Stromal cell of bone marrow (primary cell): Measurements from ENCODE around the gene TNFSF13.
"Not testable (repeated sequence)": the region's sequence is repeated elsewhere in the genome, so short reads cannot be mapped to it uniquely, and the experiment has no call there.

Experiments used
- DNase-seq: peaks from one replicate; pipeline ENCODE4 v3.0.0-alpha.2; 2012; ENCODE audit warnings: low read depth

TNFSF13 gene

GRCh38 chr17:7591596-7591995 lies 33.0 kb downstream of the TNFSF13 start:
- no peak for DNase-seq

- no peak for DNase-seq
Observed at GRCh38 chr17:7592422-7593021, 34.0 kb downstream of the TNFSF13 start.

- DNase-seq, result no peak
Observed at GRCh38 chr17:7593296-7593695, 34.7 kb downstream of the TNFSF13 start.

GRCh38 chr17:7597561-7597960 lies 39.0 kb downstream of the TNFSF13 start:
- DNase-seq, result not testable (repeated sequence)

- no peak for DNase-seq
Observed at GRCh38 chr17:7606280-7606679, 47.7 kb downstream of the TNFSF13 start.

GRCh38 chr17:7610641-7611040 lies 52.1 kb downstream of the TNFSF13 start:
- DNase-seq, result no peak
